Loucy (cell line): ENCODE measurements around the gene ACTRT3.
"Not testable (repeated sequence)": the region's sequence is repeated elsewhere in the genome, so short reads cannot be mapped to it uniquely, and the experiment has no call there.

Experiments
- H2AFZ ChIP-seq: fragments of 200-600 bp; sonication (generic); 2 replicates; pipeline ENCODE4 v1.6.0; 2016; ENCODE audit warnings: antibody characterized with exemption, mild to moderate bottlenecking, low read length, moderate library complexity
- H3F3A ChIP-seq: fragments of 200-600 bp; 2 replicates; pipeline ENCODE4 v1.6.0; 2016; ENCODE audit warnings: antibody characterized with exemption, low read depth, mild to moderate bottlenecking
- H3K27me3 ChIP-seq: fragments of 200-600 bp; sonication (generic); 2 replicates; pipeline ENCODE4 v1.6.1; 2014; ENCODE audit warnings: low read length, mild to moderate bottlenecking; ENCODE audit not compliant: insufficient read depth, poor library complexity, severe bottlenecking
- H3K36me3 ChIP-seq: fragments of 200-600 bp; sonication (generic); 2 replicates; pipeline ENCODE4 v1.6.1; 2016; ENCODE audit warnings: low read length; ENCODE audit not compliant: insufficient read depth
- H3K4me1 ChIP-seq: fragments of 200-600 bp; sonication (generic); 2 replicates; pipeline ENCODE4 v1.5.1; 2014; ENCODE audit warnings: low read length, mild to moderate bottlenecking; ENCODE audit not compliant: insufficient read depth, poor library complexity, severe bottlenecking
- H3K4me2 ChIP-seq: fragments of 200-600 bp; sonication (generic); 2 replicates; pipeline ENCODE4 v1.6.0; 2014; ENCODE audit warnings: antibody characterized with exemption, low read length, low read depth, mild to moderate bottlenecking; ENCODE audit not compliant: poor library complexity, severe bottlenecking
- H3K4me3 ChIP-seq: fragments of 200-600 bp; sonication (generic); 2 replicates; pipeline ENCODE4 v1.5.1; 2014; ENCODE audit warnings: low read length, mild to moderate bottlenecking, mixed read lengths; ENCODE audit not compliant: poor library complexity, severe bottlenecking
- H3K79me2 ChIP-seq: fragments of 200-600 bp; sonication (generic); 2 replicates; pipeline ENCODE4 v1.6.1; 2014; ENCODE audit warnings: low read length; ENCODE audit not compliant: insufficient read depth
- H3K9ac ChIP-seq: fragments of 200-600 bp; sonication (generic); 2 replicates; pipeline ENCODE4 v1.6.0; 2014; ENCODE audit warnings: mild to moderate bottlenecking, low read depth, low read length, moderate library complexity; ENCODE audit not compliant: poor library complexity, severe bottlenecking
- H3K9me2 ChIP-seq: fragments of 200-600 bp; sonication (generic); replicated peaks from 2 replicates; pipeline ENCODE4 v1.6.1; 2016; ENCODE audit warnings: low read depth, low read length, mixed read lengths
- H3K9me3 ChIP-seq: fragments of 200-600 bp; sonication (generic); 2 replicates; pipeline ENCODE4 v1.6.1; 2014; ENCODE audit warnings: mild to moderate bottlenecking, antibody characterized with exemption, low read length, low read depth; ENCODE audit not compliant: insufficient read depth
- H4K20me1 ChIP-seq: fragments of 200-600 bp; sonication (generic); 2 replicates; pipeline ENCODE4 v1.6.0; 2014; ENCODE audit warnings: antibody characterized with exemption, low read length, mild to moderate bottlenecking; ENCODE audit not compliant: insufficient read depth, poor library complexity, severe bottlenecking
- CTCF ChIP-seq: fragments of 200-600 bp; sonication (generic); conservative IDR thresholded peaks from 2 replicates; pipeline ENCODE4 v1.5.1; 2014; ENCODE audit warnings: mild to moderate bottlenecking, antibody characterized with exemption, low read length
- EZH2phosphoT487 ChIP-seq: fragments of 200-600 bp; IDR thresholded peaks from 2 replicates; pipeline ENCODE4 v1.6.1; 2018; ENCODE audit warnings: antibody characterized with exemption, mild to moderate bottlenecking, moderate library complexity, borderline replicate concordance

ACTRT3 gene

GRCh38 chr3:169739067-169739466 is 30.3 kb downstream of the ACTRT3 start:
- H2AFZ ChIP-seq = no peak overlapping the region
- no peaks in the 10 kb centered on the region for H4K20me1 ChIP-seq
- TF ChIP-seq EZH2phosphoT487 = no peak
- TF ChIP-seq CTCF = no peak

GRCh38 chr3:169731857-169732256 is 37.5 kb downstream of the ACTRT3 start:
- not testable (repeated sequence) for H4K20me1 ChIP-seq

More at GRCh38 chr3:169739067-169739466, 30.3 kb downstream of the ACTRT3 start:
- no peak overlapping the region for H3K4me2 ChIP-seq
- no peaks in the 10 kb centered on the region for H3K79me2 ChIP-seq
- no peaks in the 10 kb centered on the region for H3K9me2 ChIP-seq
- no peaks in the 10 kb centered on the region for H3K27me3 ChIP-seq
- no peaks in the 10 kb centered on the region for H3F3A ChIP-seq
- H3K36me3 ChIP-seq = no peaks in the 10 kb centered on the region
- H3K9me3 ChIP-seq = peaks cover 3% of the 10 kb centered on the region; the same call in 1 of the 2 replicates
- peaks cover 1% of the 10 kb centered on the region for H3K4me1 ChIP-seq
- H3K4me3 ChIP-seq = no peak overlapping the region
- H3K9ac ChIP-seq = no peak overlapping the region

GRCh38 chr3:169722724-169723123 is 46.6 kb downstream of the ACTRT3 start:
- no peaks in the 10 kb centered on the region for H3K79me2 ChIP-seq
- no peaks in the 10 kb centered on the region for H3K9me2 ChIP-seq
- H3K27me3 ChIP-seq = no peaks in the 10 kb centered on the region
- H2AFZ ChIP-seq = no peak overlapping the region
- H3K4me1 ChIP-seq = no peaks in the 10 kb centered on the region
- TF ChIP-seq CTCF (no peak), EZH2phosphoT487 (no peak)
- H3K9ac ChIP-seq = no peak overlapping the region
- no peaks in the 10 kb centered on the region for H3K9me3 ChIP-seq
- H3F3A ChIP-seq = no peaks in the 10 kb centered on the region
- no peak overlapping the region for H3K4me3 ChIP-seq
- no peak overlapping the region for H3K4me2 ChIP-seq
- H3K36me3 ChIP-seq = no peaks in the 10 kb centered on the region
- H4K20me1 ChIP-seq = no peaks in the 10 kb centered on the region

More at GRCh38 chr3:169731857-169732256, 37.5 kb downstream of the ACTRT3 start:
- H3K27me3 ChIP-seq, H3K4me3 ChIP-seq, H3K4me2 ChIP-seq, H3K79me2 ChIP-seq, H3K36me3 ChIP-seq, H3K4me1 ChIP-seq, H3K9ac ChIP-seq, H3F3A ChIP-seq, H2AFZ ChIP-seq, H3K9me2 ChIP-seq: not testable (repeated sequence)
- H3K9me3 ChIP-seq = peaks cover 14% of the 10 kb centered on the region; the same call in 1 of the 2 replicates

GRCh38 chr3:169718415-169718814 is 50.9 kb downstream of the ACTRT3 start:
- not testable (repeated sequence) for H3K9me2 ChIP-seq, H2AFZ ChIP-seq, H3F3A ChIP-seq, H3K4me2 ChIP-seq, H3K4me1 ChIP-seq, H3K9me3 ChIP-seq, H3K9ac ChIP-seq, H3K36me3 ChIP-seq, H3K27me3 ChIP-seq, H4K20me1 ChIP-seq, H3K79me2 ChIP-seq, H3K4me3 ChIP-seq
